Colonic mucosa (tissue), 4 donors: ENCODE measurements around the gene BGN. TPM values are rescaled to one million over a fixed set of nuclear protein-coding genes. Genes with fewer than 3 reads are reported as not detected.

Source experiments
- DNase-seq: peaks from one replicate; pipeline ENCODE4 v3.0.0-alpha.2; 2020
- H3K27ac ChIP-seq: fragments of 200-600 bp; one replicate; pipeline ENCODE4 v1.8.0; 2021
- H3K27me3 ChIP-seq: fragments of 200-600 bp; one replicate; pipeline ENCODE4 v1.8.0; 2021
- H3K36me3 ChIP-seq: fragments of 200-600 bp; one replicate; pipeline ENCODE4 v1.8.0; 2021
- H3K4me1 ChIP-seq: fragments of 200-600 bp; one replicate; pipeline ENCODE4 v1.8.0; 2021; ENCODE audit warnings: mild to moderate bottlenecking
- H3K4me3 ChIP-seq: fragments of 200-600 bp; one replicate; pipeline ENCODE4 v1.8.0; 2021
- H3K9ac ChIP-seq, 2 donors: one replicate each; pipeline ENCODE4 v1.7.0; 2013; ENCODE audit warnings: control low read depth in 2 of 2, low read depth in 2 of 2, low read length in 2 of 2
- H3K9me3 ChIP-seq: fragments of 200-600 bp; one replicate; pipeline ENCODE4 v1.8.0; 2021
- CTCF ChIP-seq: fragments of 200-600 bp; IDR thresholded peaks from one replicate; pipeline ENCODE4 v1.8.0; 2022; ENCODE audit warnings: antibody characterized with exemption, mild to moderate bottlenecking
- intact Hi-C: fragments of 100-400 bp; cut with DNase I; formaldehyde crosslinking; loops from one replicate; pipeline ENCODE4 v1.14.1; 2022
- total RNA-seq, 2 donors: library from RNA; stranded (reverse); fragmentation: NEBNext Ultra II Directional in 1 of 2; extraction: Animal tissue kit (Norgen Biotek cat#: 25700) in 1 of 2; gene quantifications; one replicate each; pipeline ENCODE4 v1.2.1, GENCODE V29; 2021
- donor health status: healthy.
- donor health status: DM: no; HTN: no; CAD: no.
- donor health status: DM: no; HTN: no; CAD: no.

BGN gene
- total RNA-seq: 10 to 100 TPM in 1 of 2 donors, 1 to 10 TPM in 1; 6.0 to 11.4 TPM

GRCh38 chrX:153494541-153495361, at the start of gene BGN:
BGN (plus strand) TSS chrX:153494980; CDS start chrX:153504632, 9,652 bp downstream.
- no peak within 1 kb of the TSS for H3K4me3 ChIP-seq
- no peak for DNase-seq
- intact Hi-C loops: no loop called here

GRCh38 chrX:153445106-153445855, 49.5 kb upstream of the BGN start:
- no peaks in the 10 kb centered on the region for H3K27me3 ChIP-seq
- no peak for DNase-seq
- H3K36me3 ChIP-seq: no peaks in the 10 kb centered on the region
- H3K4me3 ChIP-seq: no peak overlapping the region
- intact Hi-C loops: no loop called here
- H3K4me1 ChIP-seq: no peaks in the 10 kb centered on the region
- H3K9me3 ChIP-seq: no peaks in the 10 kb centered on the region
- no peak overlapping the region for H3K9ac ChIP-seq
- no peak for TF ChIP-seq CTCF
- no peak overlapping the region for H3K27ac ChIP-seq

More at GRCh38 chrX:153494541-153495361, at the start of gene BGN:
- Histone ChIP-seq H3K27me3 (no peaks in the 10 kb centered on the region), H3K4me1 (no peaks in the 10 kb centered on the region), H3K9me3 (no peaks in the 10 kb centered on the region), H3K27ac (no peak within 1 kb of the TSS), H3K36me3 (no peaks in the 10 kb centered on the region), H3K9ac (no peak within 1 kb of the TSS)
- TF ChIP-seq CTCF: no peak

- H3K9ac ChIP-seq: no peak within 1 kb of the TSS
- no peak for DNase-seq
- no peaks in the 10 kb centered on the region for H3K27me3 ChIP-seq
- intact Hi-C loops: no loop called here
- H3K27ac ChIP-seq: no peak within 1 kb of the TSS
- no peak within 1 kb of the TSS for H3K4me3 ChIP-seq
- no peaks in the 10 kb centered on the region for H3K9me3 ChIP-seq
- H3K4me1 ChIP-seq: no peaks in the 10 kb centered on the region
- no peaks in the 10 kb centered on the region for H3K36me3 ChIP-seq
- TF ChIP-seq CTCF: no peak
Measured at GRCh38 chrX:153445856-153446635, 48.7 kb upstream of the BGN start, which contains the start of gene TREX2. TREX2 (minus strand) TSS chrX:153446056; CDS start chrX:153445430, 626 bp downstream.

GRCh38 chrX:153446636-153446936, 48.2 kb upstream of the BGN start:
- no peak for DNase-seq
- H3K4me1 ChIP-seq: no peaks in the 10 kb centered on the region
- no peaks in the 10 kb centered on the region for H3K36me3 ChIP-seq
- intact Hi-C loops: no loop called here
- no peak overlapping the region for H3K9ac ChIP-seq
- H3K9me3 ChIP-seq: no peaks in the 10 kb centered on the region
- H3K4me3 ChIP-seq: no peak overlapping the region
- H3K27me3 ChIP-seq: no peaks in the 10 kb centered on the region
- no peak for TF ChIP-seq CTCF
- H3K27ac ChIP-seq: no peak overlapping the region

- Histone ChIP-seq H3K27me3 (no peaks in the 10 kb centered on the region), H3K9ac (no peak overlapping the region), H3K9me3 (no peaks in the 10 kb centered on the region), H3K27ac (no peak overlapping the region), H3K36me3 (no peaks in the 10 kb centered on the region), H3K4me1 (no peaks in the 10 kb centered on the region), H3K4me3 (no peak overlapping the region)
- no peak for TF ChIP-seq CTCF
- intact Hi-C loops: no loop called here
- no peak for DNase-seq
Measured at GRCh38 chrX:153446950-153447580, 47.7 kb upstream of the BGN start.
